ENCODE measurements around the gene B9D1. TPM values are rescaled to one million over a fixed set of nuclear protein-coding genes. Genes with fewer than 3 reads are reported as not detected.

B9D1 gene
- total and polyA plus RNA-seq, 9 of the 15 experiments (the other 6 are each of a cell fraction or from before 2014, with no cell fraction given), result 8.9 to 28.0 (median 17.9) TPM

- H3K9ac ChIP-seq (ENCODE audit: insufficient read depth in 1 of 2, low read depth in 2 of 2, low read length in 2 of 2), result no peak overlapping the region
- H4K20me1 ChIP-seq (replicated peaks; ENCODE audit: control insufficient read depth, insufficient read depth, low read length), result no peaks in the 10 kb centered on the region
- ChIA-PET POLR2A (interaction anchor here (0.7 kb wide), 1 partner anchor 60 kb away, joined by 3 read pairs; no protein-coding TSS in a partner anchor), CTCF (ENCODE audit: low intra/inter-chr PET ratio) (no interaction called here)
- H3K4me2 ChIP-seq (ENCODE audit: insufficient read depth, low read length), result no peak overlapping the region
- no peak overlapping the region for H3K27ac ChIP-seq (ENCODE audit: extremely low read depth, low read depth, low read length)
- DNase-seq (ENCODE audit: extremely low read depth in 1 of 4, low spot score in 3 of 4) (no peak), ATAC-seq (no peak), FAIRE-seq (no peak)
- H3K4me1 ChIP-seq (replicated peaks in 1 of 2; ENCODE audit: control insufficient read depth in 2 of 2, insufficient read depth in 2 of 2, low read length in 2 of 2), result peaks cover 9 to 17% of the 10 kb centered on the region in 2 experiments
- no peak overlapping the region for H3K4me3 ChIP-seq
- in situ Hi-C loops (cut with MboI), result no loop called here
- no peaks in the 10 kb centered on the region for H3K79me2 ChIP-seq (ENCODE audit: control insufficient read depth, insufficient read depth, low read length)
- 73% methylated on average over 4 of the region's 4 CpGs for WGBS (ENCODE audit: insufficient coverage, low coverage, missing lambda C conversion rate)
- no peaks in the 10 kb centered on the region for H3K27me3 ChIP-seq (ENCODE audit: control insufficient read depth in 2 of 2, insufficient read depth in 2 of 2, low read length in 2 of 2)
- H3K36me3 ChIP-seq (ENCODE audit: control insufficient read depth, insufficient read depth, low read length), result peaks cover 16% of the 10 kb centered on the region; the same call in 2 of the 3 replicates
- H2AFZ ChIP-seq (ENCODE audit: low read depth, low read length), result no peak overlapping the region
- H3K9me1 ChIP-seq (ENCODE audit: control insufficient read depth, insufficient read depth, low read length), result no peaks in the 10 kb centered on the region
- H3K9me3 ChIP-seq (replicated peaks; ENCODE audit: control insufficient read depth, insufficient read depth, low read depth, low read length), result no peaks in the 10 kb centered on the region
- intact Hi-C loops (cut with micrococcal nuclease), result no loop called here
- no TSS peak for BruUV-seq (replicated peaks)
- TF ChIP-seq THRB (CRISPR knock-in tag; conservative IDR thresholded peaks at IDR 0.05), result no peak
- no peak for TF ChIP-seq PKNOX1 (IDR thresholded peaks at IDR 0.05)
- no peak for TF ChIP-seq SMARCB1 (IDR thresholded peaks at IDR 0.05; ENCODE audit: insufficient read length, low read depth)
- no peak for TF ChIP-seq U2AF1 (optimal IDR thresholded peaks at IDR 0.05; ENCODE audit: low read depth, low read length)
- no peak for TF ChIP-seq CREBBP (IDR thresholded peaks at IDR 0.05; ENCODE audit: low read depth, low read length)
- TF ChIP-seq ZSCAN29 (IDR thresholded peaks at IDR 0.05), result no peak
- TF ChIP-seq SMARCC2 (IDR thresholded peaks at IDR 0.05; ENCODE audit: low read depth), result no peak
- no peak for TF ChIP-seq ATF6 (CRISPR knock-in tag; IDR thresholded peaks at IDR 0.05)
- TF ChIP-seq E2F3 (CRISPR knock-in tag; IDR thresholded peaks at IDR 0.05), result no peak
- TF ChIP-seq REST (IDR thresholded peaks at IDR 0.05; ENCODE audit: borderline replicate concordance), result no peak
- no peak for TF ChIP-seq REST (CRISPR knock-in tag; IDR thresholded peaks at IDR 0.05; ENCODE audit: low read depth)
- TF ChIP-seq RHOXF2B (CRISPR knock-in tag; conservative IDR thresholded peaks at IDR 0.05), result no peak
Observed at GRCh38 chr17:19310151-19310550, 52.4 kb downstream of the B9D1 start.

Data from K562 (cell line).